Natural killer cell (primary cell): ENCODE data around the gene TBCE. TPM values are rescaled to one million over a fixed set of nuclear protein-coding genes. Genes with fewer than 3 reads are reported as not detected.

Source experiments
- ATAC-seq, 3 donors: fragments of 150-1000 bp in 2 of 3; fragments of 200-7000 bp in 1 of 3; cut with Tn5 transposase; 1 replicate in 1 of 3; 2 replicates in 2 of 3; pipeline ENCODE4 v1.10.0; 2021; ENCODE audit warnings: mild to moderate bottlenecking in 2 of 3, moderate library complexity in 2 of 3
- DNase-seq, 2 donors: peaks; one replicate each; pipeline versions ENCODE4 v3.0.0 to v3.0.0-alpha.2; 2013 to 2021; ENCODE audit warnings: mixed read lengths in 1 of 2
- H3K27ac ChIP-seq: one replicate; pipeline ENCODE4 v1.5.1; 2013; ENCODE audit warnings: mild to moderate bottlenecking, low read length
- H3K27me3 ChIP-seq: one replicate; pipeline ENCODE4 v1.6.1; 2013; ENCODE audit warnings: low read length; ENCODE audit not compliant: control insufficient read depth, insufficient read depth
- H3K36me3 ChIP-seq: one replicate; pipeline ENCODE4 v1.6.1; 2013; ENCODE audit warnings: low read length; ENCODE audit not compliant: control insufficient read depth, insufficient read depth
- H3K4me1 ChIP-seq: one replicate; pipeline ENCODE4 v1.6.1; 2013; ENCODE audit warnings: low read length; ENCODE audit not compliant: control insufficient read depth, insufficient read depth
- H3K4me3 ChIP-seq: one replicate; pipeline ENCODE4 v1.5.1; 2013; ENCODE audit warnings: low read length
- H3K9me3 ChIP-seq: one replicate; pipeline ENCODE4 v1.6.1; 2013; ENCODE audit warnings: low read length; ENCODE audit not compliant: control insufficient read depth, insufficient read depth
- H3K27ac Mint-ChIP-seq, 2 donors: one replicate each; pipeline ENCODE4 v1.8.0; 2022; ENCODE audit warnings: mild to moderate bottlenecking in 2 of 2, mixed read lengths in 2 of 2, moderate library complexity in 1 of 2
- H3K27me3 Mint-ChIP-seq, 2 donors: one replicate each; pipeline ENCODE4 v1.8.0; 2022; ENCODE audit warnings: low read depth in 2 of 2, mixed read lengths in 2 of 2
- H3K36me3 Mint-ChIP-seq: one replicate; pipeline ENCODE4 v1.8.0; 2022; ENCODE audit warnings: mixed read lengths
- H3K4me1 Mint-ChIP-seq, 2 donors: one replicate each; pipeline ENCODE4 v1.8.0; 2022; ENCODE audit warnings: mixed read lengths in 2 of 2
- H3K4me3 Mint-ChIP-seq: one replicate; pipeline ENCODE4 v1.8.0; 2022; ENCODE audit warnings: mild to moderate bottlenecking, moderate library complexity, mixed read lengths
- H3K9me3 Mint-ChIP-seq, 2 donors: one replicate each; pipeline ENCODE4 v1.8.0; 2022; ENCODE audit warnings: mixed read lengths in 2 of 2
- CTCF ChIP-seq: fragments of 200-600 bp; IDR thresholded peaks from one replicate; pipeline ENCODE4 v1.8.0; 2022; ENCODE audit warnings: antibody characterized with exemption
- WGBS: methylation state at CpG from one replicate; pipeline ENCODE4 v1.1.7; 2013; ENCODE audit warnings: missing lambda C conversion rate; ENCODE audit not compliant: insufficient coverage; 5-methylcytosine and 5-hydroxymethylcytosine counted together
- intact Hi-C: fragments of 100-400 bp; cut with micrococcal nuclease; formaldehyde crosslinking; loops from one replicate; pipeline ENCODE4 v1.14.2; 2022
- total RNA-seq, 4 donors: library from RNA; stranded (reverse); fragments of 120-200 nt in 1 of 4; gene quantifications; one replicate each; pipeline versions ENCODE4 v1.2.3 to v1.2.4, GENCODE V29; 2013 to 2022

The TBCE gene
- total RNA-seq, 3 donors from 2014 or later (not counting 1 experiment from before 2014, with no cell fraction given): 24.1 to 25.2 (median 25.0) TPM

GRCh38 chr1:235417086-235417697 is 50.0 kb downstream of the TBCE start:
- Histone ChIP-seq H3K36me3 (peaks cover 4% of the 10 kb centered on the region), H3K4me1 (no peaks in the 10 kb centered on the region), H3K4me3 (no peak overlapping the region), H3K27me3 (no peaks in the 10 kb centered on the region), H3K27ac (no peak overlapping the region), H3K9me3 (no peaks in the 10 kb centered on the region)
- 47% methylated on average over 5 of the region's 8 CpGs for WGBS
- ATAC-seq (peak; percentile 77 to 84 (median 81)), DNase-seq (peak; percentile 50 to 80)
- Mint-ChIP-seq H3K27ac (no peak overlapping the region), H3K4me1 (no peaks in the 10 kb centered on the region), H3K4me3 (no peak overlapping the region), H3K27me3 (no peaks in the 10 kb centered on the region), H3K36me3 (no peaks in the 10 kb centered on the region), H3K9me3 (no peaks in the 10 kb centered on the region)
- TF ChIP-seq CTCF: peak; percentile 91
- intact Hi-C loops: loop anchor here (1.0 to 5.0 kb wide), 4 partner anchors 90 to 324 kb away; partner anchors contain the start of genes ARID4B, GGPS1 and RBM34

GRCh38 chr1:235421751-235422150 is 54.5 kb downstream of the TBCE start:
- Histone ChIP-seq H3K4me3 (no peak overlapping the region), H3K27me3 (no peaks in the 10 kb centered on the region), H3K4me1 (peaks cover 12% of the 10 kb centered on the region), H3K9me3 (no peaks in the 10 kb centered on the region), H3K36me3 (no peaks in the 10 kb centered on the region), H3K27ac (no peak overlapping the region)
- DNase-seq (peak in 1 of 2 donors; percentile 26), ATAC-seq (no peak)
- 55% methylated on average over 3 of the region's 3 CpGs for WGBS
- peaks cover 21 to 29% of the 10 kb centered on the region in 2 donors for H3K4me1 Mint-ChIP-seq
- no peaks in the 10 kb centered on the region for H3K27me3 Mint-ChIP-seq
- H3K9me3 Mint-ChIP-seq: no peaks in the 10 kb centered on the region
- intact Hi-C loops: no loop called here
- H3K4me3 Mint-ChIP-seq: no peak overlapping the region
- TF ChIP-seq CTCF: no peak
- H3K27ac Mint-ChIP-seq: peak overlapping the region in 1 of 2 donors; percentile 11
- no peaks in the 10 kb centered on the region for H3K36me3 Mint-ChIP-seq

- no peaks in the 10 kb centered on the region for H3K9me3 ChIP-seq
- Mint-ChIP-seq H3K4me1 (peaks cover 21 to 29% of the 10 kb centered on the region in 2 donors), H3K27ac (peak overlapping the region; percentile 66 to 89), H3K27me3 (no peaks in the 10 kb centered on the region), H3K4me3 (peak overlapping the region; percentile 67), H3K36me3 (no peaks in the 10 kb centered on the region), H3K9me3 (no peaks in the 10 kb centered on the region)
- intact Hi-C loops: no loop called here
- 4% methylated on average over 11 of the region's 12 CpGs for WGBS
- H3K27me3 ChIP-seq: no peaks in the 10 kb centered on the region
- peak; percentile 85 to 96 (median 95) for ATAC-seq
- H3K36me3 ChIP-seq: no peaks in the 10 kb centered on the region
- TF ChIP-seq CTCF: no peak
- no peak overlapping the region for H3K27ac ChIP-seq
- H3K4me3 ChIP-seq: no peak overlapping the region
- H3K4me1 ChIP-seq: peaks cover 12% of the 10 kb centered on the region
- DNase-seq: peak; percentile 42 to 52
Observed at GRCh38 chr1:235423214-235423652, 56.0 kb downstream of the TBCE start.
